Fibroblast of skin of left biceps (primary cell): ENCODE measurements around the gene FAM120A.
"Not testable (repeated sequence)": the region's sequence is repeated elsewhere in the genome, so short reads cannot be mapped to it uniquely, and the experiment has no call there.

Experiments
- DNase-seq, 2 experiments: peaks; one replicate each; pipeline ENCODE4 v3.0.0-alpha.2; 2013; ENCODE audit warnings: low read depth in 2 of 2

FAM120A gene, protein sequence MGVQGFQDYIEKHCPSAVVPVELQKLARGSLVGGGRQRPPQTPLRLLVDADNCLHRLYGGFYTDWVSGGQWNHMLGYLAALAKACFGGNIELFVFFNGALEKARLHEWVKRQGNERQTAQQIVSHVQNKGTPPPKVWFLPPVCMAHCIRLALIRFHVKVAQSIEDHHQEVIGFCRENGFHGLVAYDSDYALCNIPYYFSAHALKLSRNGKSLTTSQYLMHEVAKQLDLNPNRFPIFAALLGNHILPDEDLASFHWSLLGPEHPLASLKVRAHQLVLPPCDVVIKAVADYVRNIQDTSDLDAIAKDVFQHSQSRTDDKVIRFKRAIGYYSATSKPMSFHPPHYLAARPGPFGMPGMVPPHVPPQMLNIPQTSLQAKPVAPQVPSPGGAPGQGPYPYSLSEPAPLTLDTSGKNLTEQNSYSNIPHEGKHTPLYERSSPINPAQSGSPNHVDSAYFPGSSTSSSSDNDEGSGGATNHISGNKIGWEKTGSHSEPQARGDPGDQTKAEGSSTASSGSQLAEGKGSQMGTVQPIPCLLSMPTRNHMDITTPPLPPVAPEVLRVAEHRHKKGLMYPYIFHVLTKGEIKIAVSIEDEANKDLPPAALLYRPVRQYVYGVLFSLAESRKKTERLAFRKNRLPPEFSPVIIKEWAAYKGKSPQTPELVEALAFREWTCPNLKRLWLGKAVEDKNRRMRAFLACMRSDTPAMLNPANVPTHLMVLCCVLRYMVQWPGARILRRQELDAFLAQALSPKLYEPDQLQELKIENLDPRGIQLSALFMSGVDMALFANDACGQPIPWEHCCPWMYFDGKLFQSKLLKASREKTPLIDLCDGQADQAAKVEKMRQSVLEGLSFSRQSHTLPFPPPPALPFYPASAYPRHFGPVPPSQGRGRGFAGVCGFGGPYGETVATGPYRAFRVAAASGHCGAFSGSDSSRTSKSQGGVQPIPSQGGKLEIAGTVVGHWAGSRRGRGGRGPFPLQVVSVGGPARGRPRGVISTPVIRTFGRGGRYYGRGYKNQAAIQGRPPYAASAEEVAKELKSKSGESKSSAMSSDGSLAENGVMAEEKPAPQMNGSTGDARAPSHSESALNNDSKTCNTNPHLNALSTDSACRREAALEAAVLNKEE

DNA sequence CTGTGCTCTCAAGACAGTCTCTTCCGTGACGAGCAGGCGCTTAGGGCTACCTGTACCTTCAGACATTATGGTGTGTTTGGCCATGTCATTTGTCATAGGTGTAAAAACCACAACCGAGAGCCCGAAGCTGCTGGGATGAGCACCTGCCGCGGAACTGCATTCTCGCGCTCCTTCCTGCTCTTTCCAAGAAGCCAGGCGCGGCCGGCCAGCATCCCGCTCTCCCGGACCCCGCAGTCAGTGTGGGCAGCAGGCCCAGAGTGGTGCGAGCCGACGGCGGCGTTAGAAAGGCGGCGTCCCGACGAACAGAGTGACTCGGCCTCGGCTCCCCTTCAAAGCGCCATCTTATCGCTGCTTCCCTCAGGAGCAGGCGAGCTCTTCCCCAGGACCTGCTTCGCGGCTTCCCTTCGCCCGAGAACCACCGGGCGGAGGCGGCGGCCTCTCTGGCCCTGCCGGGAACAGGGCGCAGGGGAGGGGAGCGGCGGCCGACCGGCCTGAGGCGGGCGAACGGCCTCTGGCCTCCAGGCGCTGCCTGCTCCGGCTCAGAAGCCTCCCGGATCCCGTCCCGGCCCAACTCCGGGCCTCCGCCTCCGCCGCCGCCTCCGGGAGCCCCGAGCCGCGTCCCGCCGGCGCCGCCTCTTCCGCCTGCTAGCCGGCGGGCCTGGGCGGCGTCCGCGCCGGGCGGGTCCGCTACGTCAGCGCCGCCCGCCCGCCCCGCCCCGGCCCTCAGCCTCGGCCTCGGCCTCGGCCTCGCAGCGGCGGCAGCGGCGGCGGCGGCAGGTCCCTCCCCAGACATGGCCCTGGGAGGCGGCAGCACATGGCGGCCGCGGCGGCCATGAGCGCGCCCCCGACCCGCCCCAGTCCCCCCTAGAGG lies at the start of gene FAM120A:
Gene FAM120A, plus strand, starts transcription at position 741 of the 871 bp plus-strand sequence. CDS start 231 bp downstream, outside the sequence.
- DNase-seq = peak; percentile 50 to 53

DNA sequence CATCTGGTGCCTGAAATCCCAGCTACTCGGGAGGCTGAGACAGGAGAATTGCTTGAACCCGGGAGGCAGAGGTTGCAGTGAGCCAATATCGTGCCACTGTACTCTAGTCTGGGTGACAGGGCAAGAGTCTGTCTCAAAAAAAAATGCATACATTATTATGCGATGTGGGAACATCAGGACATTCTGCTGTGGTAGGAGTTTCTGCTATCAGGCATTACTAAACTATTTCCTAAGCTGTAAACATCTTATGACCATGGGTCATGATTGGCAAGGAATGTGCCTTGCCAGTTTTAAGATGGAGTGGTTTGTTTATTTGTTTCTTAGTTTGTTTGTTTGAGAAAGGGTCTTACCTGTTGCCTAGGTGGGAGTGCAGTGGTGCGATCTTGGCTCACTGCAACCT lies 45.1 kb upstream of the FAM120A start:
- no peak for DNase-seq

DNA sequence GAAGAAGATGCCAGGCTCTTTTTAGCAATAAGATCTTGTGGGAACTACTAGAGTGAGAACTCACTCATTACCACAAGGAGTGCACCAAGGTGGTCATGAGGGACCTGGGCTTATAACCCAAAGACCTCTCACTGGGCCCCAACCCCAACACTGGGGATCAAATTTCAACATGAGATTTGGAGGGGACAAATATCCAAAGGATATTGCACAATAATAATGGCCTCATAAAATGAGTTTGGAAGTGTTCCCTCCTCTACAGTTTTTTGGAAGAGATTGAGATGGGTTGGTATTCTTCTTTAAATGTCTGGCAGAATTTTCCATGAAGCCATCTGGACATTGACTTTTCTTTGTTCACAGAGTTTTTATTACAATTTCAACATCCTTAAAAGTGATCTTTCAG lies 38.0 kb upstream of the FAM120A start:
- DNase-seq = no peak

DNA sequence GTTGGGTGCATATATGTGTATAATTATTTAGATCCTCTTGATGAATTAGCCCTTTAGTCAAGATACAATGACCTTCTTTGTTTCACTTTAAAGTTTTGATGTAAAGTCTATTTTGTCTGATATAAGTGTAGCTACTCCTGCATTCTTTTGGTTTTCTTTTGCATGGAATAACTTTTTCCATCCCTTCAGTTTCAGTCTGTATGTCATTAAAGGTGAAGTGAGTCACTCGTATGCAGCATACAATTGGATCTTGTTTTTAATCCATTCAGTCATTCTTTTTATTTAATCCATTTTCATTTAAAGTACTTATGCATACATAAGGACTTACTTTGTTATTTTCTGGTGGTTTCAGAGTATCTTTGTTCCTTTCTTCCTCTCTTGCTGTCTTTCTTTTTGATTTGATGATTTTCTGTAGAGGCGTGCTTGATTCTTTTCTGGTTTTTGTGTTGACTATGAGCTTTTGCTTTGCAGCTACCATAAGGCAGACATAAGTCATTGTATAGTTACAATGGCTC lies 36.3 kb upstream of the FAM120A start:
- DNase-seq = no peak

DNA sequence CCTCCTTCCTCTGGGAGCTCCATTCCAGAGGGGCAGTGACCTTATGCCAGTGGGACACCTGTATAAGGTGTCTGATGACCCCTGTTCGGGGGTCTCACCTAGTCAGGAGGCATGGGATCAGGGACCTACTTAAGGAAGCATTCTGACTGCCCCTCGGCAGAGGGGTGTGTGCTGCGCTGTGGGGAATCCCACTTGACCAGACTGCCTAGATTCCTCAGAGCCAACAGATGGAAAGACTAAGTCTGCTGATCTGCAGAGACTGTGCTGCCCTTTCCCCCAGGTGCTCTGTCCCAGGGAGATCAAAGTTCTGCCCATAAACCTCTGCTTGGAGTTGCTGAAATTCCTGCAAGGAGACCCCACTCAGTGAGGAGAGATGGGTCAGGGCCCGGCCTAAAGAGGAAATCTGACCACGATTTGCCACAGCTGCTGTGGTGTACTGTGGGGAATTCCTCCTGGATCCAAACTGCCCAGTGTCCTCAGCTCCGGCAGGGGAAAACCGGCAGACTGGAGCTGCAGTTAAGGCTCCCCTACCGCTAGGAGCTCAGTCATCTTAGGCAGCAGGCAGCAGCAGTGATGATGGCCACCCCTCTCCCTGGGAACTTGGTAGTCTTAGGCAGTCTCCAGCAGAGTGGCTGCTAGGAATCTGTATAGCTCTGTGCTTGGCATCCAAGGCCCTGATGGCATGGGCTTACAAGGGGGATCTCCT lies 34.8 kb upstream of the FAM120A start:
- DNase-seq = no peak

DNA sequence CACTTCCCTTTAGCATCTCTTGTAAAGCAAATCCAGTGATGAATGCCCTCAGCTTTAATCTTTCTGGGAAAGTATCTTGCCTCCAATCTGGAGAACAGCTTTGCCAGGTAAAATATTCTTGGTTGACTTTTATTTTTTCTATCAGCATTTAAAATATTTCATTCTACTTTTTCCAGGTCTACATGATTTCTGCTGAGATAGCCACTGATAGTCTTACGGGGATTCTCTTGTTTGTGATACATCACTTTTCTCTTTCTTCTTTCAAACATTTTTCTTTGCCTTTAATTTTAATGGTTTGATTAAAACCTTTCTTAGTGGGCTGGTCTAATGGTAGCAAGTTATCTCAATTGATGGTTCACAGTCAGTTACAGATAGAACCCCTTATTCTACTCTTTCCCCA lies 33.9 kb upstream of the FAM120A start:
- no peak for DNase-seq

DNA sequence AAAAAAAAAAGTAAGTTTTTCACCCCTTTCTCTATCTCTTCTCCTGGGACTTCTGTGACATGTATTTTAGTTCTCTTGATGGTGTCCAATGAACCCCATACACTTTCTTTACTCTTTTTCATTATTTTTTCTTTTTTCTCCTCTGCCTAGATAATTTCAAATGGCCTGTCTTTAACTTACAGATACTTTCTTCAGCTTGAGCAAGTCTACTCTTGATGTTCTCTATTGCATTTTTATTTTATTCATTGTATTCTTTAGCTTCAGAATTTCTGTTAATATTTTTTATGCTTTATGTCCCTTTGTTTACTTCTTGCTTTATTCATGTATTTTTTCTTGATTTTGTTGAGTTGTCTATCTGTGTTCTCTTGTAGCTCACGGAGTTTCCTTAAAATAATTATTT lies 32.5 kb upstream of the FAM120A start:
- DNase-seq = no peak

DNA sequence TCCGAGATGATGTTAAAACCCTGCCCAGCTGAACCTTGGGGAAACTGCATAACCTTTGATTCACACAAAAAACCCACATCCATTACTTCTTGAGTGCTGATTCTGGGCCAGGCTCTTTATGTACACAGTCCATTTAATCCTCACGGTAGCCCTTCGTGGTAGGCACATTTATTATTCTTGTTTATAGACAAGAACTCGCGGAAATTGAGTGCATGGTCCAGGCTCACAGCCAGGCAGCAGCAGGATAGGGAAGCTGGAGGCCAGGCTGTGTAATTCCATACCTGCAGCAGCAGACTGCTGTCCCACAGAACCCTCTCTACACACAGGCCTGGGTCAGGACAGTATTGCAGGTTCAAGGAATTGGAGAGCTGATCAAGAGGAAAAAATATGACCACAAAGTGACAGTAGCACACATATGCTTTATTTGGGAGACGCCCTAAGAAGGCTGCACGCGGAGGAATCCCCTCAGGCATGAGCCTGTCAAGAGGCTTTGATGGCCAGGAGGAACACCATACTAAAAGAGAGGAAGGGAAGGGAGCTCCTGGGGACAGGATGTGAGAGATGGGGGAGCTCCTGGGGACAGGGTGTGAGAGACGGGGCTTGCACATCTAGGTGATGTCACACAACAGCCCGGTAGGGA lies 28.4 kb upstream of the FAM120A start:
- no peak for DNase-seq

DNA sequence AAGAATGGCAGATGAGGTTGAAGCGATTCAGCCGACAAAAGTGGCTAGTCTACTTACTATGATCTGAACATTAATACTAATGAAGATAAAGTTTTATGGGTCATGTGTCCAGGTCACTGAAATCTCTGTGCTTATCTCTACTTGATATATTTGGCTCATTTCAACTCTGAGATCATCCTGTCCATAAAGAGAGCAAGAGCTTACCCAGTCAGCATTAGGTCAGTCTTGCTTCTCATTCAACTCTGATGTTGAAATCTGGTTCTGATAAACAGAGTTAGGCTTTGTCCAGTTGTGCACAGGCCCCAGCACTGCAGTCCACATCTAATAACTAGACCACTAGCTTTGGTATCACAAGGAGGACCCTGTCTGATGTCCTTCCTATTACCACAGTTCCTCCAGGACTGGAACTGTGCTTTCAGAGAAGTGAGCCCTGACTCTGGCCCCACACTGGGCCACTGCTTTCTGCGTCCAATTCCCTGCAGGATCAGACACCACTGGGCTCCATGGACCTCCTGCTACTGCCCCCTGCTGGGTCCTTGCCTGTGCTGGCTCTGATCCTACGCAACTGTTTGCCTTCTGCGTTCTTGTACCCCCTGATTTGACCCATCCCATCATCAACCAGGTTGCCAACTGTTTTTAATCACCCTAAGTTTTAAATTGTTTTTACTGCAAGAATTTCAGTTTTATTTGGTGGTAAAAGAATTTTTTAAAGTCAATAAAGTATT lies 23.7 kb upstream of the FAM120A start:
- DNase-seq = no peak

DNA sequence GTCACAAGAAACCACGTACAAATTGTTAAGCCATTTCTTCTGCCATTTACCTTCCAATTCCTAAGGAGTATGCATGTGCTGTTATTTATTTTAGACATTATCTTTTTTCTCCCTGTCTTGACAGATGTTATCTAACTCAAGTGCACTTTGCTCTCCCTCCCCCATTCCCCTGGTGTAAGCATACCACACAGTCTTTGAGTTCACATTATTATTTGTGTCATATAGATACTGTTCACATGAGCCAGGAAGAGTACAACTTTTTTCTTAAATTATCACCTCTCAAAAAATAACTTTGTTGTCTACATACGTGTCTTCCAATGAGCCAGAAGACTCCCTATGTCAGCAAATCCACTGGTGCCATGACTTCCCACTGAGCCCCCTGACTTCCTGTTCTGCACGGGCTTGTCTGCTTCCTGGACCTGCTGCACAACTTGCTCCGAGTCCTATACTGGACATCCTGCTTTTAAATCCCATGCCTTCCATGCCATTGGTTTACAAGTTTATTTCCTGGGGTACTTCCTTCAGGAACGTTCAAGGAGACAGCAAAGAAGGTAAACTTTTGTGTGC lies 19.9 kb upstream of the FAM120A start:
- no peak for DNase-seq

DNA sequence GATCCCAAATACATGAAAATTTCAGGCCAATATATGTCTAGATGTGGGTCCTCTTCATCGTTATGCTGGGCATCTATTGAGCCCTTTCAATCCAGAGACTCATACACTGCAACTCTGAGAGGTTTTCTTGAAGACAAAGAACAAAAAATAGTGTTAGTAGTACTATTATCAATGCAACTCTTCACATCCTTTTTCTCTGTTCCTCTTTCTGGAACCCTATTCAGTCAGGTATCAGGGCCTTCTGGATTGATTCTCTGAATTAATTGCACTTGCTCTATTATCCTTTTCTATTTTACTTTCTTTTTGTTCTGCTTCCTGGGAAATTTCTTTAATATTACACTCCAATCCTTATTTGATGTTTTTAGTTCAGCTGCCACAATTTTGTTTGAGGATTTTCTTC lies 18.5 kb upstream of the FAM120A start:
- no peak for DNase-seq

DNA sequence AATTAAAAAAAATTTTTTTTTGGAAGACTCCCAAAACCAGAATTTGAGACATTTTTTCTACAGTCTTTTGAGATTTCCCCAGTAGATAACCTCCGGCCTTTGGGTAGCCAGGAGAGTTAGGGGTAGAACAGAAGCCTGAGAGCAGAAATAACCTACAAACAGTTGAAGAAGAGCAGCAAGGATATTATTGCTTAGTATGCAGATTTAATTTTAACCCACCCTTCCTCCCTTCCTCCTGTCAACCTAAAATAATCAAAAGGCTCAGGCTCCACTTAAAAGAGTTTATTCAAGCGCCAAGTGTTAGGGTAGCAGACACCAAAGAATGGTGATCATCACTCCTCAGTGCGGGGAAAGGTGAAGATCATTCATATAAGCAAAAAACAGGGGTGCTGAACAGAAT lies 17.4 kb upstream of the FAM120A start:
- no peak for DNase-seq

DNA sequence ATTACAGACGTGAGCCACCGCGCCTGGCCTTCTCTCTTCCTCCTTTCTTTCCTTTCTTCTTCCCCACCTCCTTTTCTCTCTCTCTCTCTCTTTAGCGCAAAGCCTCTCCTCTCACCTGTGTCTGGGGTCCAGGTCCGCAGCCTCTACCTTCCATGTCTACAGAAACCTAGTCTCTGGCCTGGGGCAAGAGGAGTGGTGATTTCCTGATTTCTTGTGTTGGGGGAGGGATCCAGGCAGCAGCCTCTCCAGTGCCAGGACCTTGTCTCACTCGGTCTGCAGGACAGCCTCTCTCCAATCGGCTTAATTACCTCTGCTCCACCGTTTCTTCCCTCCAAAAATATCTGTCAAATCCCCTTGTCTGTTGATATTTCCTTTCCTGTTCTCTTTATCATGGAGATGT lies 16.1 kb upstream of the FAM120A start:
- no peak for DNase-seq

DNA sequence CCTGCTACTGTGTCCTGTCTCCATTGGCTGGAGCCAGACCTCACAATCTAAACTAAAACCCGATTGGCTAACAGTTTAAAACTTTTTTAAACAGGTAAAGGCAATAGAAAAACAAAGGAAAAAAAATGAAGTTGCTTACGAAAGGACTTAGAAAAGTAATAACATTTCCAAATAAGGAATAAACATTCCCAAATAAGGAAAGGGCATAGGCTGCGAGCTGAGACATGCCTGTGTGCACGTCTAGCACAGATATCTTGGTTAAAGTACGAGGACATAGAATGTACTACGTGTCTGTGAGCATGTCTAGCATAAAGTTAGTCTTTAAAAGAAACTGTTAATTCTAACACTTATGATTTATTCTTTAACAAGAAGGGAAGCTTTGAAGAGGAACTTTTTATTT lies 15.3 kb upstream of the FAM120A start:
- DNase-seq = no peak

DNA sequence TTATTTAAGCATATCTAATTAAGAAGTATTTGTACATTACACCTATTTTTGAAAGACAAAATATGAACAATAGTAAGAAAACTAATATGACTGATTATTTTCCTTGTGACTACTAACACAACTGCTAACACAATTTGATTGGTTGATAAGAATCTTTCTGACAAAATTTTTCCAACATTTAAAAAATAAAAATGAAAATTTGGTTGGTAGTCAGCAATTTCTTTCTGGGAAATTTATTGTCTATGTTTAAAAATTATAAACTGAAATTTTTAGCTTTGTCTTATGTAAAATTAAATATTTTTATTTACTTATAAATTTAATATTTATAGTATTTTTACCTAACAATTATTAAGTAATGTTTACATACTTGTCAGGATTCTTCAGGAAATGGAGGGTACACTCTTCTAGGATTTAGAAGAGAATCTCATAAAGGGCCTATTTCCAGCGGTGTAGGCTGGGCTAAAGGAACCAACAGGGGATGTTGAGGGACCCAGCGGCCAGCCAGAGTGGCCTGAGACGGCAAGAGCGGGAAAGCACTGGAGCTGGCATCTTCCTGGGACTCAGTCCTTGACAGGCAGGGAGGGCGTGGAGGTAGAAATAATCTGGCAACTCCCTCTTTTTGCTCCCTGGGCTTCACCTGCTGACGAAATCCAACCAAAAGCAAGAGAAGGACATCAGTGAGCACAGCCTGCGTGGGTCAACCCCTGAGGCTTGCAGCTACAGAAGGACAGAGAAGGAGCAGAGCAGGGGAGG lies 14.7 kb upstream of the FAM120A start:
- DNase-seq = no peak

DNA sequence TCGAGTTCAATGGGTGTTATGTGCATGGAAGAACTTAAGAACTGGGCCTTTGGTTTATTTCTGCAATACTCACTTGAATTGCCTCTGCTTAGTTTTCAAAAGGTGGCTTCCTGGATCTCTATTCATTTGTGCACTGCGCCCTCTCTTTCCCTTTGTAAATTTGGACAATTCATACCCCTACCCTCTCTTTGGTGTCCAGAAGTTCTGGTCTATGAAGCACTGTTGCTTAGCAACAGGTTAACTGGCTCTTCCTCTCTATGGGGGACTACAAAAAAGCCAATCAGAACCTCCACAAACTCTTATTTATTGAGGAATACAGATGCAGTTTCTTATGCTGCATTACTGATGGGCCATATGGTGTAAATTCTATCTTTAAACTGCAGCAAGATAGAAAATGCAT lies 13.5 kb upstream of the FAM120A start:
- no peak for DNase-seq

DNA sequence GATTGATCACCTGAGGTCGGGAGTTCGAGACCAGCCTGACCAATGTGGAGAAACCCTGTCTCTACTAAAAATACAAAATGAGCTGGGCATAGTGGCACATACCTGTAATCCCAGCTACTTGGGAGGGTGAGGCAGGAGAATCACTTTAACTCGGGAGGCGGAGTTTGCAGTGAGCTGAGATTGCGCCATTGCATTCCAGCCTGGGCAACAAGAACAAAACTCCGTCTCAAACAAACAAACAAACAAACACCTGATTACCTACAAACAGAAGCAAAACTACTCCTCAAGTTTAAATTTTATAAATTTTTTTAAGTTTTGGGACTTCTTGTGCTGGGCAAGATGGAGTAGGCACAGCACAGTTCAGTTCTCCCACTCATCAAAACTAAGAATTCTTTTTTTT lies 12.2 kb upstream of the FAM120A start:
- DNase-seq = not testable (repeated sequence)

DNA sequence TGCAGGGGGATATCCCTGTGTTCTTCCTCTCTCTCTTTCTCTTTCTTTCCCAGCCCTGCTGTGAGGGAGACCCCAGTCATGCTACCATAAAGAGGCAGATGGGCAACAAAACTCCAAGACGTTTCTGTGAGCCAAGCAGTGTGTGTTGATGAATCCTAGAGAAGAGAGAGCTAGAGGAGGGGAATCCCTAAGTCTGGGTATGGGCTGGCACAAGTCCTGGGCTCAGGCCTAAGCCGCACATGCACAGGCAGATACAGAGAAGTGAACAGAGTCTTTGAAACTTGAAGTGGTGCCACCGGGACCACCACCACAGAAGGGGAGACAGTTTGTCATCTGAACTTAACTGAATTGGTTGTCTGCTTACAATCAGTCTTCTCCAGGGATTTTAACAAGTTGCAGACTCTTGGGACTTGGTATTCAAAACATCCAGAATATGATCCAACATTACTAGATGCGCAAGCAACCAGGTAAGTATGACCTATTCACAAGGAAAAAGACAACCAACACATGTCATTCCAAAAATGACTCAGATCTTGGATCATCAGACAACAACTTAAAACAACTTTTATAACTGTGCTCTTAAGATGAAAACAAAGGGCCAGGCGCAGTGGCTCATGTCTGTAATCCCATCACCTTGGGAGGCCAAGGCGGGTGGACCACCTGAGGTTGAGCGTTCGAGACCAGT lies 10.4 kb upstream of the FAM120A start:
- no peak for DNase-seq
